Ishikawa (cell line): ENCODE results near the gene DEXI.

ENCODE experiments used
- CEBPB ChIP-seq: IDR thresholded peaks from 2 replicates; pipeline ENCODE4 v1.6.1; 2012
- CREB1 ChIP-seq: IDR thresholded peaks from 2 replicates; pipeline ENCODE4 v1.6.1; 2012; ENCODE audit warnings: low read depth
- EGR1 ChIP-seq: IDR thresholded peaks from 2 replicates; pipeline ENCODE4 v1.6.1; 2012
- EP300 ChIP-seq: IDR thresholded peaks from 2 replicates; pipeline ENCODE4 v1.6.1; 2012; ENCODE audit warnings: borderline replicate concordance
- FOXM1 ChIP-seq: IDR thresholded peaks from 2 replicates; pipeline ENCODE4 v1.6.1; 2012; ENCODE audit warnings: low read depth, borderline replicate concordance
- MAX ChIP-seq: IDR thresholded peaks from 2 replicates; pipeline ENCODE4 v1.6.1; 2012
- NFIC ChIP-seq: IDR thresholded peaks from 2 replicates; pipeline ENCODE4 v1.6.1; 2012
- RAD21 ChIP-seq: IDR thresholded peaks from 2 replicates; pipeline ENCODE4 v1.6.1; 2012; ENCODE audit warnings: low read depth
- REST ChIP-seq: IDR thresholded peaks from 2 replicates; pipeline ENCODE4 v1.6.1; 2012; ENCODE audit warnings: low read depth, mild to moderate bottlenecking
- TAF1 ChIP-seq: IDR thresholded peaks from 2 replicates; pipeline ENCODE4 v1.6.1; 2012; ENCODE audit warnings: low read depth, mild to moderate bottlenecking
- TCF12 ChIP-seq: IDR thresholded peaks from 2 replicates; pipeline ENCODE4 v1.6.1; 2012; ENCODE audit warnings: low read depth
- TEAD4 ChIP-seq: IDR thresholded peaks from 2 replicates; pipeline ENCODE4 v1.6.1; 2012
- USF1 ChIP-seq: IDR thresholded peaks from 2 replicates; pipeline ENCODE4 v1.6.1; 2012
- YY1 ChIP-seq: IDR thresholded peaks from 2 replicates; pipeline ENCODE4 v1.6.1; 2012; ENCODE audit warnings: low read depth
- ZBTB7A ChIP-seq: IDR thresholded peaks from 2 replicates; pipeline ENCODE4 v1.6.1; 2012; ENCODE audit warnings: low read depth

DEXI gene

GRCh38 chr16:10945065-10945787, 3.0 kb upstream of the DEXI start:
- TF ChIP-seq MAX, result no peak
- no peak for TF ChIP-seq REST
- no peak for TF ChIP-seq TCF12
- no peak for TF ChIP-seq NFIC
- no peak for TF ChIP-seq USF1
- TF ChIP-seq FOXM1, result no peak
- no peak for TF ChIP-seq EP300
- TF ChIP-seq RAD21, result no peak
- no peak for TF ChIP-seq TAF1
- TF ChIP-seq ZBTB7A, result no peak
- TF ChIP-seq EGR1, result no peak
- TF ChIP-seq CEBPB, result no peak
- TF ChIP-seq TEAD4, result no peak
- TF ChIP-seq CREB1, result no peak

- TF ChIP-seq TCF12, result peak; percentile 60
- TF ChIP-seq NFIC, result peak; percentile 42
- no peak for TF ChIP-seq CEBPB
- TF ChIP-seq FOXM1, result no peak
- peak; percentile 93 for TF ChIP-seq TAF1
- peak; percentile 46; the same call in 1 of the 2 replicates for TF ChIP-seq TEAD4
- peak; percentile 85 for TF ChIP-seq YY1
- no peak for TF ChIP-seq ZBTB7A
- TF ChIP-seq EP300, result peak; percentile 35; the same call in 1 of the 2 replicates
- no peak for TF ChIP-seq RAD21
- peak; percentile 56; the same call in 1 of the 2 replicates for TF ChIP-seq CREB1
- TF ChIP-seq MAX, result peak; percentile 41; the same call in 1 of the 2 replicates
These were observed 2.2 kb upstream of the DEXI start, which contains the start of gene CLEC16A for GRCh38 chr16:10944249-10945064. Gene CLEC16A, plus strand, starts transcription at chr16:10944564. Its CDS starts 154 bp downstream, at chr16:10944718.

- TF ChIP-seq TCF12 (no peak), RAD21 (no peak), ZBTB7A (no peak), REST (no peak), MAX (no peak), CREB1 (no peak), YY1 (no peak), EP300 (no peak), FOXM1 (no peak), EGR1 (no peak), NFIC (no peak), CEBPB (no peak), USF1 (no peak), TAF1 (no peak), TEAD4 (no peak)
These were observed 741 bp upstream of the DEXI start for GRCh38 chr16:10943064-10943353.

- 0 out of 2 replicates have a peak, but pooled peaks have one; percentile 4 for TF ChIP-seq MAX
These were observed 325 bp downstream of the DEXI start for GRCh38 chr16:10941935-10942351.
